AG08396 (cell line): Measurements from ENCODE around the gene NUMB.

Source experiments
- DNase-seq: peaks from one replicate; pipeline ENCODE4 v3.0.0; 2012; ENCODE audit warnings: low spot score, mixed read lengths

Gene NUMB

GRCh38 chr14:73245480-73246325, 212.6 kb downstream of the NUMB start:
- peak; percentile 85 for DNase-seq

DNA sequence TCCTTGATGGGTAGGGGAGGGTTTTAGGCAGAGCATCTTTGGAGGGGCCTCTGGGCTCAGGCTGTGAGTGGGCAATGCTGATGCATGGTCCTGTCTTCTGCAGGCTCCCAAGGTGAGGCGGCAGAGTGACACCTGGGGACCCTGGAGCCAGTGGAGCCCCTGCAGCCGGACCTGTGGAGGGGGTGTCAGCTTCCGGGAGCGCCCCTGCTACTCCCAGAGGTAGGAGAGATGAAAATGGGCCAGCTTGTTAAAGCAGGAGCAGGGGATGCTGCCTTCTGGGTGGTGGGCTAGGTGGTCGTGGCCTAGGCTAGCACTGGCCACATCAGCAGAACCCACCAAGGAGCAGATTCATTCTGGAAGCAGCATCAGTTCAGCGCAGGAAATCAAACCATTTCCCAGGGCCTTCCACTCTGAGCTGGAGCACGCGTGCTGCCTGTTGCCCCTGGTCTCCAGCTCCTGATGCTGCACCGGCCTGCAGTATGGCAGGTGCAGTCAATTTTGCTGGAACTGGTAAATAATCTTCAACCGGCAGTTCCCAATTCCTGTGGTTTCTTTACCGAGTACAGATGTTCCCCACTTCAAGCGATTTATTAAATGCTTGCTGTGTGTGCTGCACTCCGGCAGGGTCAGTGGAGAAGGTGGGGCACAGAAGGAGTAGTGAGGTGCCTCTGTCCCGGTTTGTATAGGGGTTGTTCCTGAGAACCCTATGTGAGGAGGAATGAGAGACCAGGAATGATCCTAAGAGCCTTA, 213.6 kb downstream of the NUMB start:
- no peak for DNase-seq

- DNase-seq = no peak
Observed at GRCh38 chr14:73243748-73244147, 214.6 kb downstream of the NUMB start.

DNA sequence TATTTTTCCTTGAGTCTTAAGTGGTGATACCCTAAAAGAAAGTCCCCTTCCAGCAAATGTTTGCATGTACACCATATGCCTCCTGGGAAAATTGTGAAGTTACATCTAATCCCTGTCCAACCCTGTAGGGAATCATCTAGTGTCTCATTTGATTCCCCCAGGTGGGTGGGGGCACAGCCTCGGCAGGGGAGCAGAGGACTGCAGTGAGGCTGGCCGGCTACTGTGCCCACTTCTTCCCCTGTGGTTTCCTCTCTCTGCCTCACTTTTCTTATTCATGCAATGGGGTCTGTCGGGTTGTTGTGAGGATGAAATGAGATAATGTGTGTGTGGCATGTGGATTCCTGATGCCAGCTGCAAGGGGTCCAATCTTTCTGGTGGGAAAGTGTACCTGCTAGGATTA, 215.0 kb downstream of the NUMB start:
- no peak for DNase-seq

- peak; percentile 36 for DNase-seq
Observed at GRCh38 chr14:73242357-73242901, 215.9 kb downstream of the NUMB start.

GRCh38 chr14:73241481-73242165, 216.7 kb downstream of the NUMB start:
- peak; percentile 27 for DNase-seq

- peak; percentile 3 for DNase-seq
Observed at GRCh38 chr14:73240816-73241480, 217.4 kb downstream of the NUMB start.

DNA sequence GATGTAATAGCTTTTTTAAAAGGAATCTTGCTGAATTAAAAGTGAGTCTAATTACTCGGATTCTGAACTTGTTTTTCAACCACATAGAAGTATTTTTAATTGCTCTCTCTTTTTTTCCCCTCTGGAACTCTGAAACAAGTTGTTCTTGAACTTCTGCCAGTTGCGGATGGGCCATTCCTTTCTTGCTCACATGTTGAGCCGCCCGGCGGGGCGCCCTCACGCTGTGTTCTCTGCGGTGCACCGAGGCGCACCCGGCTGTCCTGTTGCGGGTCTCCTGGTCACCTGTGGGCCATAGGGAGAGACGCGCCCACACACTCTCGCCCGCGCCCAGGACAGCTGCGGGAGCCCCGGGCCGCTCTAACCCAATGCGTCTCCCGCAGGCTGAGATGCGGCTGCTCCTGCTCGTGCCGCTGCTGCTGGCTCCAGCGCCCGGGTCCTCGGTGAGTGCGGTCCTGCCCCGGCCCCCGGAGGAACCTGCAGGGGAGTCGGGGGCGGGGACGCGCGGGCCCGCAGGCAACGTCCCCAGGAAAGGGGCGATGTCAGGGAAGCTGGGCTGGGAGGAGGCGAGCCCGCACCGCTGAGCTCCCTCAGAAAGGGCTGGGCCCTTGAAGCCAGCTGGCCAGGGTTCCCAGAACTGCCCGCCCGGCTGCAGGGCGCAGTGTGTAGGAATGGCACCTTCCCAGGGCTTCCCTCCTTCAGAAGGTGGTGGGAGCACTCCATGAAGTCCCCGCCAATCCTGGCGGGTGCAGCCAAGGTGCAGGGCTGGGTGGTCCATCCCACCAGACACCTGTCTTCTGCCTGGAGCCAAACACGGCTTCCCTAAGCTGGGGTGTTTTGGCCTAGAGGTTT, 218.7 kb downstream of the NUMB start:
- DNase-seq = peak; percentile 70

DNA sequence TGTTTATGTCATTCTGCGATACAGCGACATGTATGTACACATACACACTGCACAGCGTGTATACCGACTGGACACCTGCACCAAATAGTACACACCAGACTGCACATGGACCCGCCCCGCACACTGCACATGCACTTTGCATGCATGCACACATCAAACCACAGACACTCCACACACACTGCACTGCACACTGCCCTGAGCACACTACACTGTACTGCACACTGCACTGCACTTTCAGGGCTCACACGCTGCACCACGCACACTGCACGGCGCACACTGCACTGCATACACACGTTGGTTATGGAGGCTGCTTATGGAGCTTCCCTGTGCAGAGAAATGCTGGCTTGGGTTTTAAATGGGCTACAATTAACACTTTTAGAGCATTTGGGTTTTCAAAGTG, 219.4 kb downstream of the NUMB start:
- DNase-seq = peak; percentile 18

DNA sequence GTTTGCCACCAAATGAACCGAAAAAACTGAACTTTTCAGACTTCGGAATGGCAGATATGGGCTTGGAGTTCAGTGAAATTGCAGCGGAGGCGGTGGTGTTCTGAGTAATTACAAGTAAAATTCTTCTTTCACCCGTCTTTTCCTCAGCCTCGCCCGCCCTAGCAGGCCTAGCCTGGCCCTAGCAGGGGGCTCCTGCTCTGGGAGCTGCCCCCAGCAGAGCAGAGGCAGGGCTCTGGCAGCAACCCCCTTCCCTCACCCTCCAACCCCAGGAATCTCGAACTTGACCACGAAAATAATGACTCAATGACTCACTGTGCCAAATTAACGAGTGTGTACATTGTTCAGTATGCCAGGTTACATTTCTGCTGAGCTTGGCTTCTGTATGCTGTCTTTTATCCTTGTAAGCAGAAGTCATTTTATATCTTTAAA, 219.9 kb downstream of the NUMB start:
- peak; percentile 85 for DNase-seq

DNA sequence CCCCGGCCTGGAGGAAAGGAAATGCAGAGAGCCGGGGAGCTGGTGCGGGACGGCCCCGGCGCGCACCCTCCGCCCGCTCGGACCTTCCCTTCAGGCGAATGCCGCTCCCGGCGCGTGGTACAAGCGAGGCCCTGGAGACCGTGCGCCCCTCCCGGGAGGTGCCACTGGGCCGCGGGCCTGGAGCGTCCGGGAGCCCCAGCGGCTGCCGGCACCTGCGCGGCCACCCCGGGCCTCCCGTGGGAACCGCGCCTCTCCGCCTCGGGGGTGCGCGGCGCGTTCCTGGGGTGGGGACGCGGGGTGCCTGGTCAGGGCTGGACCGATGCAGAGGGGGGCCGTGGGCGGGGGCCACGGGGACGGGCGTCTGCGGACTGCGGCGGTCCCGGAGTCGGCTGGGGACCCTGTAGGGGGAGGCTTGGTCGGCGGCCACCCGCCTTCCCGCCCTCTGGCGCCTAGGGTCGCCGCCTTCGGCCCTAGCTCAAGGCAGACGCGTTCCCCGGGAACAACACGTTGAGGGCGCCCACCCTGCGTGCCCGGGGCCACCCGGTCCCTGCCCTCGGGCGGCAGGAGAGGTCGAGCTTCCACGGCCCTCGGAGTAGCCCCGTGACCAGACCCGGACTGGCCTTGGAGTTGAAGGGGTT, 220.4 kb downstream of the NUMB start:
- DNase-seq = peak; percentile 57

DNA sequence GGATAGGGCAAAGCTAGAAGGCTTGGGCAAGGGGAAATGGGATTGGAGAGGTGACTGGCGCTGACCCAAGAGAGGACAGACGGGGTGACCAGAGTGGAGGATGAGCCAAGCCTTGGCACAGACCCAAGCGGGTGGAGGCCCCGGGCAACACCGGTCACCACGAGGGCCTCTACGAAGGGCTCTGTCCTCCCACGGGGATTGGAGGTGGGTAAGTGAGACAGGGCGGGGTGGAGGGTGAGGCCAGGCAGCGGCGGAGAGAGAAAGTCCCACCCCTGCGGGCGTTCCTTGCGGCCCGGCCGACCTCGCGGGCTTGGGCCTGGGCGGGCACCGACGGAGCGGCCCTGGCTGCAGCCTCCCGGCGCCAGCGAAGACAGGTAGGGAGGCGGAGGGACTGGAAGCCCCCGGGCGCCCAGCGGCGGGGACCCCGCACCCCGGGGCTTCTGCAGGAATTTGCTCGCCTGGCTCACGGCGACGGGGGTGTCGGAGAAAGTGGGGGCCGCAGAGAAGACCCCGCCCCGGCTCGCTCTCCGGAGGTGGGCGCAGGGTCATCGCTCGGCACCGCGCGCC, 221.0 kb downstream of the NUMB start, which contains the start of gene PAPLN:
Gene PAPLN, plus strand, starts transcription at position 288 of the 567 bp plus-strand sequence. CDS start 2,273 bp downstream, outside the sequence.
- peak; percentile 41 for DNase-seq

DNA sequence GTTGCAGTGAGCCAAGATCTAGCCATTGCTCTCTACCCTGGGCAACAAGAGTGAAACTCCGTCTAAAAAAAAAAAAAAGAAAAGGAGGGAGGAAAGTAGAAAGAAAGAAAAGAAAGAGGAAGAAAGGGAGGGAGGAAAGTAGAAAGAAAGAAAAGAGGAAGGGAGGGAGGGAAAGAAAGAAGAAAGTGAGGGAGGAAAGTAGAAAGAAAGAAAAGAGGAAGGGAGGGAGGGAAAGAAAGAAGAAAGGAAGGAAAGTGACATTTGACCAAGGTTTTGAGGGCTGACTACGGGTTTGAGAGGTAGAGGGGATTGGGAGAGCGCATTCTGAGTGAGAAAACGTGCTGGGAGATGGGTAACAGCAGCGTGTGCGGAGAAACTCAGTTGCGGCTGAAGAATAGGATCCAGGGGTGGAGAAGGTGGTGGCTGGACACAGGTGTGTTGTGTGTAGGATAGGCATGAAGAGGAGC, 221.6 kb downstream of the NUMB start:
- no peak for DNase-seq

GRCh38 chr14:73236157-73236556, 222.2 kb downstream of the NUMB start:
- DNase-seq = no peak

- DNase-seq = no peak
Observed at GRCh38 chr14:73235531-73236155, 222.7 kb downstream of the NUMB start.

DNA sequence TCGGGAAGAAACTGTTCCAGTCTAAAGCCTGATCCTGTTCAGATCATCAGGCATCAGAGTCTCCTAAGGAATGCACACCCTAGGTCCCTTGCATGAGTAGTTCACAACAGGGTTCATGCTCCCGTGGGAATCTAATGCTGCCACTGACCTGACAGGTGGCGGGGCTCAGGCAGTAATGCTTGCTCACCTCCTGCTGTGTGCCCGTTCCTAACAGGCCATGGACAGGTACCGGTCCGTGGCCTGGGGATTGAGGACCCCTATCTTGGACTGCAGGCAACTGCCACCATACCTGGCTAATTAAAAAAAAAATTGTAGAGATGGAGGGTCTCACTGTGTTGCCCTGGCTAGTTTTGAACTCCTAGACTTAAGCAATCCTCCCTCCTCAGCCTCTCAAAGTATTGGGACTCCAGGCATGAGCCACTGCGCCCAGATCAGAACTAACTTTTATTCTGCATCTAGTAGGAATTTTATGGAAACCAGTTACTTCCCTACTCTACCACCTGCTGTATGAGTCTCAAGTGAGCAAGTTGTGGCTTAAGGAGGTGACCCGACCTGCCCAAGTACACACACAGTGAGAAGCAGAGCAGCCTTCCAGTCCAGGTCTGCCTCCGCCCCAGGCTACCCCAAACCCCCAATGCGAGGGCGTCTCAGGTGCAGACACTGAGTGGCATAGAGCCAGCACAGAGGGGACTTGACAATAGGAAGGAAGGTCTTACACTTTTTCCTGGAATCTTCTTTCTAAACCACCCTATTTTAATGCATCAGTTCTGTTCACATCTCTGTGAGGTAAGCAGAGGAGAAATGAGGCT, 223.6 kb downstream of the NUMB start:
- no peak for DNase-seq

DNA sequence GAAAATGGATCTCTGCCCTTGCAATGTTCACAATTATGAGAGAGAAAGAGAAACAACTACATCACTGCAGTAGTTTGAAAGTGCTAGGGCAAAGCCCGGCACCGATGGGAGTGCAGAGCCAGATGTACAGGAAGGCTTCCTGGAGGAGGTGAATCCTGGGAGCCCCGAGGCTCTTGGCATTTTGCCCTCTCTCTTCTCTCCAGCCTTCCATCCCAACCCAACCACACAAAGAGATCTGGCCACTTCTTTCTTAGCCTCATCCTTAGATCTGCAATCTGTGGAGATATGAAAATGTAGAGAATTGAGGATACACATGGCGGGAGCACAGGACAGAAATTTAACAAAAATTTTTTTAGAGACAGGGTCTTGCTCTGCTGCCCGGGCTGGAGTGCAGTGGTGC, 224.3 kb downstream of the NUMB start:
- DNase-seq = no peak

- DNase-seq = no peak
Observed at GRCh38 chr14:73233564-73233963, 224.8 kb downstream of the NUMB start.
